HG03460 (cell line): Measurements from ENCODE around the gene KRT75.

Source experiments
- ATAC-seq: cut with Tn5 transposase; IDR thresholded peaks from one replicate; pipeline ENCODE4 v1.9.1; 2021; ENCODE audit not compliant: unreplicated experiment

The KRT75 gene

GRCh38 chr12:52440821-52441319, 6.7 kb upstream of the KRT75 start:
- no peak for ATAC-seq

GRCh38 chr12:52439845-52440244, 5.7 kb upstream of the KRT75 start:
- ATAC-seq = no peak

DNA sequence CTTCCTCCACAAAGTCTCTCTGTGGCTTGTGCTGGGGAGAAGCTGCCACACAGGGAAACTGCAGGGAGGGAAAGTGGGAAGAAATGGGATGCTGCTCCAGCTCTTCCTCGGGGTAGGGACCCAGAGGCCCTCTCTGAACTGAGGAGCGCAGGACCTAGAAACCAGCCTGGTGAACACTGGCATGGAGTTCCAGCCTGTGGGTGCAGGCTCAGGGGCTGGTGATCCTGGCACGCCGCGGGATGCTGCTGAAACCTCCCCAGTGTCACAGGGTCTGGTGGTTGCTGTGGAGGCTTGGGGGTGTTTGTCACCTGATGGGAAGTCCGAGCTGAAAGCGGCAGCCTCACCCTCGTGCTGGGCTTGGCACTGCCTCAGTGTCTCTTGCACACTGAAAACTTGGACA, 5.2 kb upstream of the KRT75 start:
- ATAC-seq = no peak

GRCh38 chr12:52438305-52439301, 4.4 kb upstream of the KRT75 start:
- ATAC-seq = no peak

GRCh38 chr12:52437508-52437907, 3.3 kb upstream of the KRT75 start:
- no peak for ATAC-seq

DNA sequence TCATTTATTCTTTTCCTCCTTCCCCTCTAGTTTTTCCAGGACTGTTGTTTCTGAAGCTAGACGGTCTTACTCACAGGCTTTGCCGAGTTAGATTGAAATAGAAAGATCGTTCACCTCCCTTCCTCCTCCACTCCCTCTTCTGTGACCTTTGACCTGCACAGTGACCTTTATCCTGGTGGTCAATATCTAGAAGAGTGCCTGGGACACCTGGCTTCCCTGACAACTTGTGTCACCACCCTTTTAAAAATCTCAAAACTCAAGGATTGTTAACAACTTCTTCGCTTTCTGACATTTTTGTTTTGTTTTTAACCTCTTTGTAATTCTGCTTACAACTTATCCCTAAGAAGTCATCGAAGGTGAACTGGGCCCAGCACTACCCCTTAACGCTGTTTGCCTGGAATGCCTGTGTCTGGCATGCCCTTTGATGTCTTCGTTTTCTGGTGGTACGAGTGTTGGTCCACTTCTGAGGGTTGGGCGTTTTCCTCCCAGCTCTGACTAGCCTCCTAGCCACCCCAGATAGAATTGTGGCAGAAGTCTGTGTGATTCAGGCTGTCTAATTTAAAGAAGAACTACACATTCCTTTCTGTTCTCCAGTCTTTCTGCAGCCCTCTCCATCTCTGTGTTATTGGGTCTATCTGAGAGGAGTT, 2.8 kb upstream of the KRT75 start:
- no peak for ATAC-seq

GRCh38 chr12:52436000-52436827, 2.0 kb upstream of the KRT75 start:
- ATAC-seq = no peak

DNA sequence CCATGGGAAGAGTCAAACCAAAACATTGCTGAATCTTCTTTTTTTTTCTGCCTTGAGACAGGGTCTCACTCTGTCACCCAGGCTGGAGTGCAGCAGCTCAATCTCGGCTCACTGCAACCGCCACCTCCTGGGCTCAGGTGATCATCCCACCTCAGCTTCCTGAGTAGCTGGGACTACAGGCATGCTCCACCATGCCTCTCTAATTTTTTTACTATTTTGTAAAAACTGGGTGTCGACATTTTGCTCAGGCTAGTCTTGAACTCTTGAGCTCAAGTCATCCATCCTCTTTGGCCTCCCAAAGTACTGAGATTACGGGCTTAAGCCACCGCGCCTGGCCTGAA, 1.5 kb upstream of the KRT75 start:
- no peak for ATAC-seq

- ATAC-seq = no peak
Observed at GRCh38 chr12:52434760-52435530, 774 bp upstream of the KRT75 start.

DNA sequence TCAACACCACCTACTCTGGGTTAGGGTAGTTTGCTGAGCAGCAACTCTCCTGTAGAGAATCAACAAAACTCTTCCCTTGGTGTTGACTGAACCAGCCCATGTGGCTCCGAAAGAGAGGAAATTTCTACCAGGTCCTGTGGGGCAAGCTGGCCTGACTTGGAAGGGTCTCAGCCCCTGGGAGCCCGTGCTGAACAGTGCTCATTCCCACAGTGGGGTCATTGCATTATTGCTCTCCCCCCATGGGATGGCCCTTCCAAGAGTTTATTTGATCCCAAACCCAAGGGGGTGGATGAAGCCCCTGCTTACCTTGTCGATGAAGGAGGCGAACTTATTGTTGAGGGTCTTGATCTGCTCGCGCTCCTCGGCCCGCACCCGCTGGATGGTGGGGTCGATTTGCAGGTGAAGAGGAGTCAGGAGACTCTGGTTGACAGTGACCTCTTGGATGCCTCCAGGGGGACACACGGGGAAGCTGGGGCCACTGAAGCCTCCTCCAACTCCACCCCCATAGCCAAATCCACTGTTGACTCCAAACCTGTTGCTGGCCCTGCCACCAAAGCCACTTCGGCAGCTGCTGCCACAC, 580 bp downstream of the KRT75 start:
- no peak for ATAC-seq

GRCh38 chr12:52432559-52433207, 1.5 kb downstream of the KRT75 start:
- ATAC-seq = no peak

- ATAC-seq = no peak
Observed at GRCh38 chr12:52428121-52428520, 6.0 kb downstream of the KRT75 start.

- ATAC-seq = no peak
Observed at GRCh38 chr12:52427083-52427482, 7.1 kb downstream of the KRT75 start.

DNA sequence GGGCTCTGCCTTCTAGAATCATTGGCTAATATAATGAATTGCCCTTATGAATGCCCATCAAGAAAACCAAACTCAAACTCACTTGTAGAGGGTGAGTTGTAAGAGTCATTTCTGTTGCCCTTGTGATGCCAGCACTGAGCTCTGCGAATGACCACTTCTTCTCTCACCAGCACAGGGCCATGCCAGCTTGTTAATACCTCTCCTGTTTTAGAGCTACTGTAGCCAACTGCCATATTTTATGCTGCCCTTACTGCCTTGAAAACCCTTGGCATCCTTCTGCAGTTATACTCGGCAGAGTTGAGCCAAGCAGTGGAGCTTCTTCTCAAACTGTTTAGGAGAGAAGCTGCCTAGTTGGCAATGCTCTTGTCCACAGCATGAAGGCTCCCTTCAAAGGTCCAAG, 8.1 kb downstream of the KRT75 start:
- ATAC-seq = no peak

- ATAC-seq = no peak
Observed at GRCh38 chr12:52425466-52425865, 8.7 kb downstream of the KRT75 start.

- no peak for ATAC-seq
Observed at GRCh38 chr12:52423661-52424500, 10.3 kb downstream of the KRT75 start.

DNA sequence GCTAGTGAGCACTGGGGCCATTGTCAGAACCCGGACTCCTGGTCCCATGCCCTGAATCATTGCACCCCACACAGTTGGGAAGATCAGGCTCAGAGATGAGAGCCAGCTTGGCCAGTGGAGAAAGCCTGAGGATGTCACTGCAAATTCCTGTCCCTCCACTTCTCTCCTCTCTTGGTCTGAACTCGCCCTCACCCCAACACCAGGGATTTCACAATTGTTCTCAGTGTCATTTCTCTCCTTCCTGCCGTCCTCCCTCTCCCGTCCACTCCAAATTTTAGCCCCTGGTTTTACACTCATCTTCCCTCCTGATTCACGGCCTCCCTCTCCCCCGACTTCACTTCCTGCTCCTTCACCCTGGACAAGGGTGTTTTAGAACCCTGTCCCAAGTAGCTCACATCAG, 11.1 kb downstream of the KRT75 start:
- ATAC-seq = no peak

- no peak for ATAC-seq
Observed at GRCh38 chr12:52419656-52420055, 14.5 kb downstream of the KRT75 start.

- ATAC-seq = no peak
Observed at GRCh38 chr12:52418576-52419110, 15.5 kb downstream of the KRT75 start.
